Measurements from ENCODE around the gene ZBTB6.

The ZBTB6 gene

GRCh38 chr9:122912964-122913673 is at the start of gene ZBTB6:
ZBTB6 (minus strand) TSS chr9:122913323; CDS start chr9:122912072, 1,251 bp downstream.
- DNase-seq (ENCODE audit: low spot score) = peak; percentile 76

- DNase-seq (ENCODE audit: low spot score) = no peak
These were observed 48.0 kb upstream of the ZBTB6 start for GRCh38 chr9:122961139-122961538.

GRCh38 chr9:122955961-122956360 is 42.8 kb upstream of the ZBTB6 start:
- DNase-seq (ENCODE audit: low spot score) = no peak

- DNase-seq (ENCODE audit: low spot score) = peak; percentile 34
These were observed 41.1 kb upstream of the ZBTB6 start for GRCh38 chr9:122954253-122954691.

- no peak for DNase-seq (ENCODE audit: low spot score)
These were observed 37.9 kb upstream of the ZBTB6 start for GRCh38 chr9:122951056-122951455.

GRCh38 chr9:122950263-122950662 is 37.1 kb upstream of the ZBTB6 start:
- no peak for DNase-seq (ENCODE audit: low spot score)

GRCh38 chr9:122949696-122950095 is 36.6 kb upstream of the ZBTB6 start:
- no peak for DNase-seq (ENCODE audit: low spot score)

GRCh38 chr9:122948313-122948712 is 35.2 kb upstream of the ZBTB6 start:
- DNase-seq (ENCODE audit: low spot score) = no peak

GRCh38 chr9:122946461-122947005 is 33.4 kb upstream of the ZBTB6 start:
- no peak for DNase-seq (ENCODE audit: low spot score)

GRCh38 chr9:122944960-122945888 is 32.1 kb upstream of the ZBTB6 start:
- DNase-seq (ENCODE audit: low spot score) = no peak

- peak; percentile 46 for DNase-seq (ENCODE audit: low spot score)
These were observed 28.6 kb upstream of the ZBTB6 start for GRCh38 chr9:122941582-122942234.

GRCh38 chr9:122940749-122941581 is 27.8 kb upstream of the ZBTB6 start, which contains the start of gene RABGAP1:
RABGAP1 (plus strand) TSS chr9:122941020; CDS start chr9:122957060, 16,040 bp downstream.
- DNase-seq (ENCODE audit: low spot score) = peak; percentile 98

- DNase-seq (ENCODE audit: low spot score) = no peak
These were observed 27.3 kb upstream of the ZBTB6 start for GRCh38 chr9:122940454-122940748.

GRCh38 chr9:122939601-122940000 is 26.5 kb upstream of the ZBTB6 start:
- DNase-seq (ENCODE audit: low spot score) = no peak

- DNase-seq (ENCODE audit: low spot score) = no peak
These were observed 23.8 kb upstream of the ZBTB6 start for GRCh38 chr9:122936883-122937282.

- DNase-seq (ENCODE audit: low spot score) = no peak
These were observed 23.3 kb upstream of the ZBTB6 start for GRCh38 chr9:122936464-122936863.

GRCh38 chr9:122931226-122932121 is 18.4 kb upstream of the ZBTB6 start, which contains the start of gene ZBTB26:
ZBTB26 (minus strand) TSS chr9:122931512; CDS start chr9:122919934, 11,578 bp downstream.
- peak; percentile 95 for DNase-seq (ENCODE audit: low spot score)

- DNase-seq (ENCODE audit: low spot score) = no peak
These were observed 17.6 kb upstream of the ZBTB6 start for GRCh38 chr9:122930541-122931225.

GRCh38 chr9:122929796-122930354 is 16.8 kb upstream of the ZBTB6 start:
- no peak for DNase-seq (ENCODE audit: low spot score)
